Measurements from ENCODE around the gene SMIM35.

SMIM35 gene

DNA sequence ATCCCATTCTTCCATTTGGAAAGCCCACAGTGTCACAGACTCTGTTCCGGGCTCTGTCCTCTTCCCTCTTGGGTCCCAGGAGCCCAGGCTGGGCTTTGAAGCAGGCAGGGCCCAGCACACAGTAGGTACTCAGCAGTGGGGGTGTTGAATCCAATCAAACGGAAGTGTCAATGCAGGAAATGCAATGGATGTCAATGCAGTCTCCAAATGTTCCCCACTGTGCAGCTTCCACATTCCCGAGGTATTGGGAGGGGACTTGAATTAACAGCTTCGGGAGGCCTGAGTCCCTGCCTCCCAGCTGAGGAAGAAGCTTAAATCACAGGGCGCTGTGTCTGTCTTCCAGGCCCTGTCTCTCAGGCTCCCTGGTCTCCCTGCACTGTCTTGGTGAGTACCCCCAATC, 21.8 kb upstream of the SMIM35 start:
- DNase-seq: no peak

DNA sequence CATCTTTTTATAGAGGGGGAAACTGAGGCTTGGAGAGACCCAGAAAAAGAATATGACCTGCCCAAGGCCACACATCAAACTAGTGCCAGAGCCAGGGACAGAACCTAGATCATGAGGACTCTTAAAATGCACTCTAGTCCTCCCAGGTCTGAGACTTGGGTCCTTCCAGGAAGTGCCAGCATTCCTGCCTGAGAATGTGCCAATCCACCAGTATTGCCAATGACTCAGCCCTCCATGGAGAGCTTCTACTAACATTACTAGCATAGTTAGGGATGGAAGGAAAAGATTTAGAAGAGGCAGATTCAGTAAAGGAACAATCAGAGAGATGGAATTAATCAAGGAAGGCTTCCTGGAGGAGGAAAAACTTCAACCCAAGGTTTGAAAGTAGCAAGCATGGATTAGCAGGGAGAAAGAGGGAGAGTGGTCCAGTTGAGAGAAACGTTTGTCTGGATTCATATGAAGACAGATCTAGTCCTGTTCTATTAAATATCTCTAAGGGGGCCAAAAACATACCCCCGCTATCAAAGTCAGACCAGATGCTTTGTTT, 20.1 kb upstream of the SMIM35 start:
- DNase-seq: no peak

GRCh38 chr11:118105657-118106305, 19.0 kb upstream of the SMIM35 start:
- DNase-seq: no peak

DNA sequence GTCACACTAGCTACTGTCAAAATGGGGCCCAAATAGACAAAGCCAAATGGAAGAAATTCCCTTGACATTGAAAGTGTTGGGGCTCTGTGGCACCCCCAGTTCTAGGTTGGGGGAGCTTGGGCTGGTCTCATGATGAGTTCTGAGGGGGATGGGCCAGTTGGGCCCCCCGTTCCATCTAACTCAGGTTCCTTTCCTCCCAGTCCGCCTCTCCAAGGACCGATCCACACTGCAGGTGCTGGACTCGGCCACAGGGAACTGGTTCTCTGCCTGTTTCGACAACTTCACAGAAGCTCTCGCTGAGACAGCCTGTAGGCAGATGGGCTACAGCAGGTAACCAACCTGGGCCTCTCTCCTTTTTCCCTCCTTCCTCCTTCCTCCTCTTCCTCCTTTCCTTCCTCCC, 17.7 kb upstream of the SMIM35 start:
- DNase-seq: no peak

- DNase-seq: no peak
Observed at GRCh38 chr11:118102721-118103261, 16.0 kb upstream of the SMIM35 start.

DNA sequence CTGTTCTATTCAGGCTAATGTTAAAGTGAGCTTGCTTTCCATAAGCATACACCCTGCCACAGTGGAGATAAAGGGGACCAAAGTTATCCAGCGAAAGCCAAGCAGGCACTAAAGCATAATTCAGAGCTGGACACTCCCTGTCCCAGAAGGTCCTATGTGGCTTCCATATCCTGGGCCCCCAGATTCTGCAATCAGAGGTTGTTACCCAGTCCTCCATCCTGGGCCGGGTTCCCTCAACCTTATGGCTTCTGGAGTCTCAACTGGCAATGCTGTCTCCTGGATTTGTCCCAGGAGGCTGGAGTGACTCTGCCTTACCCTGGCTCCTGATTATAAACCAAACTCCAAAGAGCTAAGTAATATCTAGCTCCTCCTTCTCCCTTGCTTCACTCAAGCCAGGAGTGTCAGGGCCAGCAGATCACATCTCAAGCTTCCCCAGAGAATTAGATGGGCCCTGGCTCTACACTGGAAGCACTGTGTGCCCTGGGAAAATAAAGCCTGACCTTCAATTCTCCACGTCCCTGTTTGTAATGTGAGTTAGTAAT, 14.0 kb upstream of the SMIM35 start:
- DNase-seq: no peak

- DNase-seq: no peak
Observed at GRCh38 chr11:118099838-118100556, 13.2 kb upstream of the SMIM35 start.

DNA sequence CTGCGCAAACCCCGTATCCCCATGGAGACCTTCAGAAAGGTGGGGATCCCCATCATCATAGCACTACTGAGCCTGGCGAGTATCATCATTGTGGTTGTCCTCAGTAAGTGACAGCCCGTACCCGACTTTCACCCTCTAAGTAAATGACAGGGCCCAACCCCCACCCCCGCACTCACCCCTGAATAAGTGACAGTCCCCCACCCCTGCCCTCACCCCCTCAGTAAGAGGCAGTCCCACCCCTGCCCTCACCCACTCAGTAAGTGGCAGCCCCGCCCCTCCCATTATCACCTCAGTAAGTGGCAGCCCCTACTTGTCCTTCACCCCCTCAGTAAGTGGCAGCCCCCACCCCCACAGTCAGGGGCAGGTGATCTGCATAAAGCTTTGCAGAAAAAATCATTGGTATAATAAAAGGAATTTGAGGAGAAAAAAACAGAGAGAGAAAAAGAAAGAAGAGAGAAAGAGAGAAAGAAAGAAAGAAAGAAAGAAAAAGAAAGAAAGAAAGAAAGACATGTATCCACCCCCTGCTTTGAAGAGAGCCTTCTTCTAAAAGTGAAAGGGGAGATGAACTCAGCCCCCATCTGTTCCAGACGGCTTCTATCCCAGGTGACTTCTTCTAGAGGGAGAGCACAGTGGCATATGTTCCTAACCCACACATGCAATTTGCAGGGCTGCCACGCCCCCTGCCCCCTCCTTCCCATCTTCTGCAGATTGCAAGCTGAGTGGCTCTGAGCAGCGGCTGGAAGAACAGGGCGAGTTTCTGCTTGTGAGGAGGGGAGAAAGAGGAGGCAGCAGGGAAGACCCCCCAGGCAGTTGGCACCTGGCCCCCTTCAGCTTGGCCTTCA, 12.5 kb upstream of the SMIM35 start:
- DNase-seq: peak in 1 of 2 experiments; percentile 32

DNA sequence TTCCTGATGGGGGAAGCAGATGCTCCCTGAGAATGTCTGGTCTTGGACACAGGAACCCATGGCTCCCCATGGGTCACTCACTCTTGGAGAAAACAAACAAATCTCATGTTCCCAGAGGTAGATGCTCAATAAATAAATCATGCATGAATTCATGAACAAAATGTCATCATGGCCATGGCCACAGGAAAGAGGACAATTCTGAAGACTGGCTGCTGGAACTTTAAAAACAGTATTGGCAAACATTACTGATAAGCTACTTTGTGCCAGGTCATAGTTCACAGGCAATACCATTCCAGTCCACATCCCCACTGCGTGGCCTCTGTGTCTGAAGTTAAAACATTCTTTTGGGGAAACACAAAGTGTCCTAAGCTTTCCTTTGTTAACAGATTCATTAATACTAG, 9.2 kb upstream of the SMIM35 start:
- no peak for DNase-seq

- DNase-seq: no peak
Observed at GRCh38 chr11:118095493-118095892, 8.7 kb upstream of the SMIM35 start.

- DNase-seq: no peak
Observed at GRCh38 chr11:118092907-118093571, 6.3 kb upstream of the SMIM35 start.

GRCh38 chr11:118091690-118092089, 4.9 kb upstream of the SMIM35 start:
- no peak for DNase-seq

GRCh38 chr11:118090545-118091162, 3.9 kb upstream of the SMIM35 start:
- no peak for DNase-seq

DNA sequence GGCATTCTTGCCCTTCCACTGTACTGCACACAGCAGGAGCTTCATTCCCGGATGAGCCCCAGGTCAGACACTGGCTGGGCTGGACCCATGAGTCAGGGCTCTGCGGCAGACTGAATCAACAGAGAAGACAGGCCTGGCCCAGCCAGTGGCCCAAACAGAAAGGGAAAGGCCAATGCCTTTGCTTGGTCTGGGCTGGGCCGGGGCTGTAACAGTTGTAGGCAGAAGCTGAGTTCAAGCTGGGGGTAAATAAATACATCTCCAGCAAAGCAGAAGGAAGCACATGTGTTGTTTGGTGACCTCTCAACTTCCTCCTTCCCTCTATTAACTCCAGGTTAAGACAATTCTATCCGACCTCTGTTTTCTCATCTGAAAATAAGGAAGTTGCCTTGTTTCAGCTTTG, 1.8 kb upstream of the SMIM35 start:
- DNase-seq: no peak

- no peak for DNase-seq
Observed at GRCh38 chr11:118087931-118088330, 1.2 kb upstream of the SMIM35 start.

- DNase-seq: no peak
Observed at GRCh38 chr11:118084656-118085055, 2.1 kb downstream of the SMIM35 start.

GRCh38 chr11:118084247-118084646, 2.5 kb downstream of the SMIM35 start:
- DNase-seq: no peak

GRCh38 chr11:118082880-118083552, 3.7 kb downstream of the SMIM35 start:
- DNase-seq: no peak

DNA sequence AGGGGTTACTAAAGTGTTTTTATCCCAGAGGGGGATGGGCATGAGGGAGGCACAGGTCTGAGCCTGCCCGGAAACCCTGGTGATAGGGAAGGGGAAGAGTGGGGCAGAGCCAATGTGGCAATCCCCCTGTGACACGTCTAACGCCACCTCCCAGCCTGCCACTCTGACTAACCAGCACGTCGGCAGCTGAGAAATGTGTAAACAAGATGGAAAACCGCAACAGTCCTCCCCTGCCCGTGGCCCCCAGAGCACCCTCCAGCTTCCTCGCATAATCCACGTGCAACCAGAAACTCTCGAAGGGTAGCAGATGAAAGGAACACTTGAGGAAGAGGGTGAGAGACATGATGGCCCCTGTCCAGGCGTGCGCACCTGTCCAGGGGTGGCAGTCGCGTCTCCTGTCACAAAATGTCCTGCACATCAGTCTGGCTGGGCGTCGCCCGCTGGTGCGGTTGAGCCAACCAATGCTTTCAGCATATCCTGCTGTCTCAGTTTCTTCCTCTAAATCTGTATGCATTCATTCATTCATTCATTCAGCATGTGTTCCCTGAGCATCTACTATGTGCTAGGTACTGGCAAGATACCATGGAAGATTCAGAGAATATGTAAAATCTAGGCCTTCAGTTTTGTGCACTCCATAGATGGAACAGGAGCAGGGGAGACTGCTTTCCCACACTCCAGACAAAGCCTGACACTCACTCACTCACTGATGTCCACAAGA, 5.4 kb downstream of the SMIM35 start:
- DNase-seq: no peak

DNA sequence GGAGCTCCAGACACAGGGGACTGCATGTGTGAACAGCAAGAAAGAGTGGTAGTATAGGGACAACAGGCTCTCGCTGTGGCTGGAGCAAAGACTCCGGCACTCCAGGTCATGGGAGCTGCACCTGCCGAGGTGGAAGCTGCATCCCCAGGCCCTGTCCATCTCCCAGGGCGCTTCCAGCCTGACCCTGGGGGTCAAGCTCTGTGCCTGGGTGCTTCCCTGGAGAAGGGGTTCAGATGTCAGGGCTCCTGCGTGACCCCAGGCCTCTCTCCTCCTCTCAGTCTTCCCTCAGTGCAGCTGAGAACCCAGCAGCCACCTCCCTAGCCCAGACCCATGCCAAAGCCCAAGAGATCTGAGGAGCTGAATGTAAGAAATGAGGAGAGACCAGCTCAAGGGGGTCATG, 6.5 kb downstream of the SMIM35 start:
- DNase-seq: no peak

DNA sequence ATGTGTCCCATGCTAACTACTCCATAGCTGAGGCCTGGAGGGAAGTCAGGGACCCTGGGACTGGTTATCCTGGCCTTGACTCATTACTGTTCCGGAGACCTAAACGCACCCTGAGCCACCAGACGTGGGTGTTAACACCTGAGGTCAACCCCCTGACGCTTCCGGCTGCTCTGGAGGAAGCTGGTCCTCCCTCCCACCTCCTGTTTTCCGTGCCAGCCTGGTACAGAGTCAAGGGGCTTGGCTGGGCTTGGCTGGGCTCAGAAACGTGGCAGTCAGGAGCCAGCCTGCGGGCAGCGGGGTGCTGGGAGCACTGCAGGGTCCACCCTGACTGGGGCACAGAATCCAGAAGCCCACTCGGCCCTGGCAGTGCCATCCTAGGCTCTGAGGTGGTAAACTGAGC, 7.3 kb downstream of the SMIM35 start:
- DNase-seq: no peak

Measured in NCI-H446 (cell line).